SKM-1 (cell line): ENCODE data around the gene PARP14.

Source experiments
- DNase-seq: peaks from one replicate; lab custom pipeline; 2025; ENCODE audit not compliant: unreplicated experiment; lab: John Stamatoyannopoulos, UW

The PARP14 gene

GRCh38 chr3:122770521-122771202 is 90.0 kb downstream of the PARP14 start:
- DNase-seq, result no peak

GRCh38 chr3:122772827-122773226 is 92.2 kb downstream of the PARP14 start:
- no peak for DNase-seq

- no peak for DNase-seq
These were observed 93.4 kb downstream of the PARP14 start for GRCh38 chr3:122773944-122774509.

- no peak for DNase-seq
These were observed 93.9 kb downstream of the PARP14 start for GRCh38 chr3:122774564-122774963.

GRCh38 chr3:122776675-122777468 is 96.2 kb downstream of the PARP14 start:
- DNase-seq, result no peak

- no peak for DNase-seq
These were observed 96.9 kb downstream of the PARP14 start for GRCh38 chr3:122777563-122777962.
